ENCODE measurements around the gene CHRNA3.
A peak's percentile ranks its signal among the peaks of the same experiment; 100 is the strongest.

The CHRNA3 gene

GRCh38 chr15:78641102-78641748, 20.4 kb upstream of the CHRNA3 start, which contains the start of gene CHRNB4:
Gene CHRNB4, minus strand, starts transcription at chr15:78641210. Its CDS starts 77 bp downstream, at chr15:78641133.
- Histone ChIP-seq H3K4me1 (ENCODE audit: control insufficient read depth, insufficient read depth, low read depth, low read length) (peaks cover 12% of the 10 kb centered on the region), H2BK15ac (ENCODE audit: low read depth, poor library complexity, severe bottlenecking) (no peak within 1 kb of the TSS), H3K4me2 (ENCODE audit: low read length, poor library complexity, severe bottlenecking) (peak within 1 kb of the TSS; percentile 84), H2AFZ (ENCODE audit: low read depth, low read length) (peak within 1 kb of the TSS; percentile 97), H3K27ac (ENCODE audit: low read length, poor library complexity, severe bottlenecking) (no peak within 1 kb of the TSS), H4K8ac (ENCODE audit: low read length) (no peak within 1 kb of the TSS), H3K9ac (ENCODE audit: low read length) (peak within 1 kb of the TSS; percentile 29), H2AK5ac (ENCODE audit: low read length, severe bottlenecking) (no peak within 1 kb of the TSS), H3K18ac (ENCODE audit: low read depth in 1 of 2, low read length in 2 of 2) (no peak within 1 kb of the TSS), H3K9me3 (ENCODE audit: control insufficient read depth, low read length) (no peaks in the 10 kb centered on the region), H3K27me3 (ENCODE audit: control insufficient read depth in 1 of 2, insufficient read depth in 1 of 2, low read length in 2 of 2) (peaks cover 34 to 48% of the 10 kb centered on the region in 2 experiments), H3K79me1 (replicated peaks; ENCODE audit: low read length, poor library complexity, severe bottlenecking) (no peaks in the 10 kb centered on the region), H2BK5ac (ENCODE audit: low read depth, low read length, poor library complexity, severe bottlenecking) (no peak within 1 kb of the TSS), H3K4me3 (ENCODE audit: insufficient read depth in 1 of 2, low read depth in 1 of 2, low read length in 2 of 2) (peak within 1 kb of the TSS; percentile 47 to 50), H3K14ac (ENCODE audit: low read length in 2 of 2) (peak within 1 kb of the TSS in 1 of 2 experiments; percentile 59), H4K91ac (ENCODE audit: low read length) (no peak within 1 kb of the TSS), H2BK12ac (ENCODE audit: low read length in 2 of 2) (peak within 1 kb of the TSS in 1 of 2 experiments; percentile 34), H3K4ac (ENCODE audit: low read depth in 1 of 2, low read length in 2 of 2) (no peak within 1 kb of the TSS), H2BK120ac (ENCODE audit: low read depth, low read length) (no peak within 1 kb of the TSS), H3K23ac (ENCODE audit: low read length in 2 of 2) (peak within 1 kb of the TSS in 1 of 2 experiments; percentile 83), H3K36me3 (ENCODE audit: control insufficient read depth in 1 of 2, insufficient read depth in 2 of 2, low read depth in 1 of 2, low read length in 2 of 2) (no peaks in the 10 kb centered on the region)
- peak; percentile 30 for DNase-seq
- WGBS = 2% methylated on average over 41 of the region's 47 CpGs

DNA sequence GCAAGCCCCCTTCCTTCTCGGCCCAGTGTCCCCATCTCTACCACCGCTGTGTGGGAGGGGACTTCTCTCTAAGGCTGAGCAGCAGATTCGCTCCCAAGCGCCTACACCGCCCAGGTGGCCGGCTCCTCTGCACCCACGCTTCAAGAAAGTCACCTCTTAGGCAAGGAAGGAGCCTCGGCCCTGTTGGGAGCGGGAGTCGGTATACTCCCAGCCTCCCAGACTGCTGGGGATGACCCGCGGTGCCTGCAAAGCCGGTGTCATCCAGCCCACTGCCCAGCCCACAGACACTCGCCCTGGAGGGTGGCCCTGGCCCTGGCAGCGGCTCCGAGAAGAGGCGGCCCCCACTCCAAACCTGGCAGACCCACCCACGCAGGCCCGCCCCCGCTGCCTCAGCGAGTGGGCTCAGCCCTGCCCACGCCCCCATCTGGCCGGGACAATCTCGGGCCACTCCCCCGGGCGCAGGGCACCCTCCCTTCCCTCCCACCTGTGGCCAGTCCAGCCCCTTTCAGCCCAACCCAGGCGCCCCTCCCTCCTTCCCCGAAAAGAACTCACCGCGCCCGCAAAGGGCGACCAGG, 19.8 kb upstream of the CHRNA3 start:
- Histone ChIP-seq H2BK12ac (ENCODE audit: low read length in 2 of 2) (no peak overlapping the region), H3K27me3 (ENCODE audit: control insufficient read depth in 1 of 2, insufficient read depth in 1 of 2, low read length in 2 of 2) (peaks cover 34 to 49% of the 10 kb centered on the region in 2 experiments), H3K4me3 (ENCODE audit: insufficient read depth in 1 of 2, low read depth in 1 of 2, low read length in 2 of 2) (peak overlapping the region; percentile 47 to 50), H2BK120ac (ENCODE audit: low read depth, low read length) (no peak overlapping the region), H3K4me1 (ENCODE audit: control insufficient read depth, insufficient read depth, low read depth, low read length) (peaks cover 12% of the 10 kb centered on the region), H4K91ac (ENCODE audit: low read length) (no peak overlapping the region), H3K23ac (ENCODE audit: low read length in 2 of 2) (no peak overlapping the region), H3K79me1 (replicated peaks; ENCODE audit: low read length, poor library complexity, severe bottlenecking) (no peaks in the 10 kb centered on the region), H3K4ac (ENCODE audit: low read depth in 1 of 2, low read length in 2 of 2) (no peak overlapping the region), H3K4me2 (ENCODE audit: low read length, poor library complexity, severe bottlenecking) (peak overlapping the region; percentile 84), H3K14ac (ENCODE audit: low read length in 2 of 2) (no peak overlapping the region), H2BK15ac (ENCODE audit: low read depth, poor library complexity, severe bottlenecking) (no peak overlapping the region), H3K9ac (ENCODE audit: low read length) (peak overlapping the region; percentile 29), H3K18ac (ENCODE audit: low read depth in 1 of 2, low read length in 2 of 2) (no peak overlapping the region), H3K9me3 (ENCODE audit: control insufficient read depth, low read length) (no peaks in the 10 kb centered on the region), H2AFZ (ENCODE audit: low read depth, low read length) (peak overlapping the region; percentile 97), H2BK5ac (ENCODE audit: low read depth, low read length, poor library complexity, severe bottlenecking) (no peak overlapping the region), H2AK5ac (ENCODE audit: low read length, severe bottlenecking) (no peak overlapping the region), H3K27ac (ENCODE audit: low read length, poor library complexity, severe bottlenecking) (no peak overlapping the region), H4K8ac (ENCODE audit: low read length) (no peak overlapping the region), H3K36me3 (ENCODE audit: control insufficient read depth in 1 of 2, insufficient read depth in 2 of 2, low read depth in 1 of 2, low read length in 2 of 2) (no peaks in the 10 kb centered on the region)
- WGBS = 14% methylated on average over 24 of the region's 32 CpGs
- no peak for DNase-seq

- Histone ChIP-seq H2AFZ (ENCODE audit: low read depth, low read length) (no peak overlapping the region), H2BK5ac (ENCODE audit: low read depth, low read length, poor library complexity, severe bottlenecking) (no peak overlapping the region), H3K9ac (ENCODE audit: low read length) (no peak overlapping the region), H3K18ac (ENCODE audit: low read depth in 1 of 2, low read length in 2 of 2) (peak overlapping the region in 1 of 2 experiments; percentile 0), H4K8ac (ENCODE audit: low read length) (no peak overlapping the region), H3K9me3 (ENCODE audit: control insufficient read depth, low read length) (peaks cover 4% of the 10 kb centered on the region), H4K91ac (ENCODE audit: low read length) (no peak overlapping the region), H3K27ac (ENCODE audit: low read length, poor library complexity, severe bottlenecking) (no peak overlapping the region), H2BK15ac (ENCODE audit: low read depth, poor library complexity, severe bottlenecking) (no peak overlapping the region), H3K4me2 (ENCODE audit: low read length, poor library complexity, severe bottlenecking) (no peak overlapping the region), H2BK120ac (ENCODE audit: low read depth, low read length) (no peak overlapping the region), H3K4ac (ENCODE audit: low read depth in 1 of 2, low read length in 2 of 2) (no peak overlapping the region), H3K4me1 (ENCODE audit: control insufficient read depth, insufficient read depth, low read depth, low read length) (peaks cover 12% of the 10 kb centered on the region), H3K36me3 (ENCODE audit: control insufficient read depth in 1 of 2, insufficient read depth in 2 of 2, low read depth in 1 of 2, low read length in 2 of 2) (no peaks in the 10 kb centered on the region), H3K23ac (ENCODE audit: low read length in 2 of 2) (no peak overlapping the region), H2AK5ac (ENCODE audit: low read length, severe bottlenecking) (no peak overlapping the region), H2BK12ac (ENCODE audit: low read length in 2 of 2) (no peak overlapping the region), H3K4me3 (ENCODE audit: insufficient read depth in 1 of 2, low read depth in 1 of 2, low read length in 2 of 2) (no peak overlapping the region), H3K27me3 (ENCODE audit: control insufficient read depth in 1 of 2, insufficient read depth in 1 of 2, low read length in 2 of 2) (peaks cover 34 to 65% of the 10 kb centered on the region in 2 experiments), H3K79me1 (replicated peaks; ENCODE audit: low read length, poor library complexity, severe bottlenecking) (no peaks in the 10 kb centered on the region), H3K14ac (ENCODE audit: low read length in 2 of 2) (no peak overlapping the region)
- peak; percentile 60 for DNase-seq
- 50% methylated on average over 4 of the region's 4 CpGs for WGBS
These were observed 18.0 kb upstream of the CHRNA3 start for GRCh38 chr15:78638658-78639314.

DNA sequence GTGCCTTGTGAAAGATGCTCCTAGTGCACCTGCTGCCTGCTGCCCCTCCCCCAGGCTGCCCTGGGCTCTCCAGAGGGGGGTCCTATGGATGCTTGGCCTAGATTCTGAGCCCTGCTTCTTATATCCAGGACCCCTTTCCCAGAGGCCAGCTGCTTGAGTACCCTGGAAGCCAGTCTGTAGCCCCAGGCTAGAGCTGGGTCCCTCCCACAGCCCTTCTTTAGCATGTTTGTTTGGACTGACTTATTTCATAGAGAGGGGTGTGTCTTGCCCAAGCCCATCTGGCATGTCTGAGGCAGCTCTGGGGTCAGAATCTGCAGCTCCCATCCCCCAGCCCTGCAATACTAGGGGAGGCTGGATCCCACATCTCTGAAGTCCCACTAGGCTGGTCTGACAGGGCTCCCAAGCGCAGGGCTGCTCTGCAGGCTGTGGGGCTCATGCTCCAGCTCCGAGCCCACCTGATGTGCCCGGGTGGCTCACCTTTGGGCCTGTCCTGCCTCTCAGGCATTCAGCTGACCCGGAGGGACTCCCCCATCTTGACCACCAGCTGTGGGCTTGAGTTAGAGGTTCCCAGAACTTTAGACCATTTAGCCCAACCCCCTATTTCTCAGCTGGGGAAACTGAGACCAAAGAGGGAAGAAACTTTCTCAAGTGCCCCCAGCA, 17.1 kb upstream of the CHRNA3 start:
- no peak overlapping the region for H3K4me3 ChIP-seq (ENCODE audit: insufficient read depth in 1 of 2, low read depth in 1 of 2, low read length in 2 of 2)
- no peak overlapping the region for H3K18ac ChIP-seq (ENCODE audit: low read depth in 1 of 2, low read length in 2 of 2)
- no peak overlapping the region for H2BK15ac ChIP-seq (ENCODE audit: low read depth, poor library complexity, severe bottlenecking)
- H2BK120ac ChIP-seq (ENCODE audit: low read depth, low read length) = no peak overlapping the region
- no peak overlapping the region for H3K4me2 ChIP-seq (ENCODE audit: low read length, poor library complexity, severe bottlenecking)
- H2AFZ ChIP-seq (ENCODE audit: low read depth, low read length) = no peak overlapping the region
- no peaks in the 10 kb centered on the region for H3K79me1 ChIP-seq (replicated peaks; ENCODE audit: low read length, poor library complexity, severe bottlenecking)
- H3K14ac ChIP-seq (ENCODE audit: low read length in 2 of 2) = no peak overlapping the region
- no peak overlapping the region for H3K27ac ChIP-seq (ENCODE audit: low read length, poor library complexity, severe bottlenecking)
- H3K23ac ChIP-seq (ENCODE audit: low read length in 2 of 2) = no peak overlapping the region
- no peak overlapping the region for H2AK5ac ChIP-seq (ENCODE audit: low read length, severe bottlenecking)
- H4K91ac ChIP-seq (ENCODE audit: low read length) = peak overlapping the region; percentile 18
- peaks cover 34 to 73% of the 10 kb centered on the region in 2 experiments for H3K27me3 ChIP-seq (ENCODE audit: control insufficient read depth in 1 of 2, insufficient read depth in 1 of 2, low read length in 2 of 2)
- H3K4ac ChIP-seq (ENCODE audit: low read depth in 1 of 2, low read length in 2 of 2) = no peak overlapping the region
- no peak overlapping the region for H2BK5ac ChIP-seq (ENCODE audit: low read depth, low read length, poor library complexity, severe bottlenecking)
- no peaks in the 10 kb centered on the region for H3K36me3 ChIP-seq (ENCODE audit: control insufficient read depth in 1 of 2, insufficient read depth in 2 of 2, low read depth in 1 of 2, low read length in 2 of 2)
- H2BK12ac ChIP-seq (ENCODE audit: low read length in 2 of 2) = no peak overlapping the region
- peaks cover 12% of the 10 kb centered on the region for H3K9me3 ChIP-seq (ENCODE audit: control insufficient read depth, low read length)
- 81% methylated on average over 4 of the region's 4 CpGs for WGBS
- H3K4me1 ChIP-seq (ENCODE audit: control insufficient read depth, insufficient read depth, low read depth, low read length) = peaks cover 12% of the 10 kb centered on the region
- no peak overlapping the region for H3K9ac ChIP-seq (ENCODE audit: low read length)
- no peak overlapping the region for H4K8ac ChIP-seq (ENCODE audit: low read length)
- DNase-seq = no peak

Data from mesenchymal stem cell (in vitro differentiated cells and primary cell).